HG03439 (cell line): Measurements from ENCODE around the gene GALNT10.

Experiments
- ATAC-seq: cut with Tn5 transposase; IDR thresholded peaks from one replicate; pipeline ENCODE4 v1.9.1; 2021; ENCODE audit warnings: mild to moderate bottlenecking, moderate library complexity; ENCODE audit not compliant: unreplicated experiment

Gene GALNT10

DNA sequence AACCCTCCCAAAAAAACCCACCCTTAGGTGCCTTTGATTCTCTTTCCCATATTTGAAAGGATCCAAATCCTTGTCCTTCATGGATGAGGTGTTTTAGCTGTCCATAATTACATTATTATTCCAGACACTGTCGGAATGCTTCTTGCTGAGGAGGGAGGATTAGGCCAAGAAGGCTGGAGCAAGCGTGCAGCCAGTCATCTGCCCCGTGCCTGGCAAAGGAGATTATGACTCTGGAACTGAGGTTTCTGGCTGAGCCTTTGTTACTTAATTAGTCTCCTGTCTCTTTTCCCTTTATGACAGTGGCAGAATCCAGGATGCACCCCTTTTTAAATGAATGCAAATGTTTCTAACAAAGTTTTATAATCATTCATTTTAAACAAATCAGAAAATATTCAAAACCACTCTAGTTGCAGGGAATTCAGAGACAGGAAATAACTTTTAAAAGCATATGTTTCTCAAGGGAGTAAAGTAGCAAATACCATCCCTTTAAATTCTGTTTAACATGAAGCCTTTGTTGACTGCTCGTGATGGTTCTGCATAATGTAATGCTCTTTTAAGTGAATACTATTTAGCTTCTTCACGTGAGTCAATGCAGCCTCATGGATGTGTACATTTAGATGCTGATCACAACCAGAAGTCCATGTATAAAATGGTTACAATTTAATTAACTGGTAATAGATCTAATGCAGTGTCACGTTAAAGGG, 69.8 kb downstream of the GALNT10 start:
- ATAC-seq, result no peak

DNA sequence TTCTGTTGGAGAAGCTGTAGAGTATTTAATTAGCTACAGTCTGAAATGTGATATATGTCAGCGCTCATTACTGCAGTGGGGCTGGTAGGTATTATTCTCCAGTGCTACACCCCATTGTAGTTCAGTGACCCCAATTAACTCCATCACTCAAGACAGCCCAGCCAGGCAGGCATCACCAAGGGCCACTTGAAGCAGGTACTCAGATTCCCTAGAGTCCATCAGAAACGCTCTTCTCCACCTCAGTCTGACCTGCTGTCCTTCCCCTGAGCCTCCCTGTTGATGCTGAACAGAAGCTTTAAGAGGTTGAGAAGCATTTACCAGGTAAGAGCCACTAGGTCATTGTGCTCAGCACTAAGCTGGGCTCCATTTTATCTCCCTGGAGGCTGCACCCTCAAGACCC, 71.8 kb downstream of the GALNT10 start:
- ATAC-seq, result no peak

DNA sequence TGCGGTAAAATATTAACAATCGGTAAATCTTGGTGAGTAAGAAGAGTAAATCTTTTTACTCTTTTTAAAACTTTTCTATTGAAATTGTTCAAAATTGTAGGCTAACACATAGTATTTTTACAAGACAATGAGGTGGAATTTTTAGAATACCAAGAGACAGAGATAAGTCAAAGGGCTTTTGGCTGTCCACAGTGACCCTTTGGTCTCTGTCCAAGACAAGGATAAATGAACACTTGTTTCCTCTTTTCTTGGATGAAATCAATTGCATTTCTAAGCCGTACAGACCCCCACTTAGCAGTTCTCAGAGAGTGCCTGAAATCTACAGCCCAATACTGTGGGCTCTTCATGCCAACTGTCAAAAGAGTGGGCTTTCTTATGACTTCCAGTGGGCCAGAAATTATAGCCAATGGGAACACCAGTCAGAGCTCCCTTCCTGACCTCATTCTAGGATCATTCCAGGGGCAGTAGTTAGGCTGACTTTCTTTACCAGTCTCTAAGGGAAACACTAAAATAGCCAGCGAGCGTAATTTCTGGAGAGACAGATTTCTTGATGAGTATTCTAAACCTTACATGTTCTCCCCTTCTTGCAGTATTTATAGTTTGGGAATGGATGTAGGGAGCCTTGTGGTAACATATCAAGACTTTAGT, 74.1 kb downstream of the GALNT10 start:
- ATAC-seq, result no peak

DNA sequence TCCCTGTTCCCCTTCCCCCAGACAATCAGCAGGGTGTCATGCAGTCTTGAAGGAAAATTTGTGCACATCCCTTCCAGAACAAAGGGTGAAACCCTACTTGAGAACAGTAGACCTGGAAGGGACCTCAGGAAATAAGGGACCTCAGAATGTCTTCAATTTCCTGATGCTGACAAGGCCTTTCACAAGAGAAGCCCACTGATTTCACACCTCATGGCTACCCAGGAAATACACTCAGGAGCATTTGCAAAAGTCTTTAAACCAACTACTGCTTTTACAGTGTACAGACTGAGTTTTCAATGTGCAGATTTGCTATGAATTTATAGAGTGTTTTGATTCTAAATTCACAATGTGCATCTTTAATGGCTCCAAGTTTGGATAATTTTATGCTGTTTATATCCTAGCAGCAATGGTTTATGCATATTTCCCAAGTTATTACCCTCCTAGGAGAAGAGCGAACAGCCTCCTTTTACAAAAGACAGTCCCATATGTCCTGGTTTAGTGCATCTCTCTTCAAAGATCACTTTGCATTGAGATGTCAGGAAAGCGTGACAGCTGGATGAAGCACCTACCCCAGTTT, 74.8 kb downstream of the GALNT10 start:
- ATAC-seq, result no peak

DNA sequence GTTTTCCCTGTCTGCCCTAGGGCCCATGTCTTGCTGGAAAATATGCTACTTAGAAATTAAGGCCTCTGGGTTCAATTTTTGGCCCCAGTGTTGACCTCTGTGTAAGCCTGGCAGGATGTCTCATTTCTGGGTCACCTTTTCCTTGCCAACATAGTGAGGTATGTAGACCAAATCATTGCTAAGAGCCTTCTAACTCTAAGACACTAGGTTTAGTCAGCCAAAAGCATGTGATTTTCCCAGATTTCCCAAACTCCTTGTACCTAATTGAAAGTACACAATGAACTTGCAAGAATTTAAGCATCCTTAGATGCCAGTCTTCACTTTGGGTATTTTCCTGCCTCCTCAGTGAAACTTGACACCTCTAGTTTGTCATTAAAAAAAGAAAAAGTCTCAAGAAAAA, 77.0 kb downstream of the GALNT10 start:
- ATAC-seq, result no peak

DNA sequence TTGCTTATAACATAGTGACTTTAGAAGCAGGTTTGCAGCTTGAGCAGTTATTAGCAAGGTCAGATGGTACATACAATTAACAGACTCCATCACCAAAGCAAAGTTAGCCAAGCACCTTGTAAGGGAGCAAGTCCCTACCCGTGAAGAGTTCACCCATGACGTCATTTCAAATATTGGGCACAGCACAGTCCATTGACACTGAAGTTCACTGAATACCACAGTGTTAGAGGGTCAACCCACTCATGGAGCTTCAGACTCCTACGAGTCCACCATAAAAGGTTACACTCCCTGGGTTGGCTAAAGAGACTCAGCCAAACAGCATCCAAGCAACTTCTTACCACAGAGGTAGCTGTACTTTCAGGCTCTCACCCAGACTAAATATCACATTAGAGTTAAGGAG, 77.5 kb downstream of the GALNT10 start:
- ATAC-seq, result no peak

DNA sequence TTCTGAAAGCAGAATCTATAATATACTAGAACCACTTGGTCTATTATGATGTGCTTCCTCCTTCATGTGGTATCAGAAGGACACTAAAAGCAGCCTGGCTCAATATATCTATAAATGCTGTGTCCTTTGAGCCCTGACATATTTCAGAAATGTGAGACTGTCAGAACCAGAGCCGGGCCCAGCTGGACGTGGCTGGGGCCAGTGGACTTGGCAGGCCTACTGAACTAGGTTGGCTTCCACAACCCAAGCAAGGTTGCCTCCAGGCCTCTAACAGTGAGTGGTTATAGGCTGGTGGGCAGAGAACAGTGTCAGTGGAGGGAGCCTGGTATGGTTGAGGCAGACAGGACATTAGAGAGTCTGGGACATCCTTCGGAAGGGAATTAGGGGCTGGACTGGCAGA, 78.9 kb downstream of the GALNT10 start:
- ATAC-seq, result no peak

DNA sequence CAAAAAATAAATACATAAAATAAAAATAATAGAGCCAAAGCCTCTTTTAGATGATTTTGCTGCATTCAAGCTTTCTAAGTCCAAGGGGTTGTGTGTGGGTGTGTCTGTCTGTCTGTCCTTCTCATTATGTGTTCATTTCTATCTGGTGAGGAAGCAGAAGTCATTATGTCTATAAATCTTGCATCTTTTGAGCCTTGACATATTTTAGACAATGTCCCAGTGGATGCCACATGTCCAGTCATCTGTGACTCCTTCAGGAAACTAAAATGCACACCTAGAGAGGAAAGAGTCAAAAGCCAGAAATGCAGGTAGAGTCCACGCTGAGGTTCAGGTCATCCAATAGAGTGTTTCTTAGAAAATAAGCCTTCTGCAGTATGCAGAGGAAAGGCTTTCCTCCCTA, 80.9 kb downstream of the GALNT10 start:
- no peak for ATAC-seq

DNA sequence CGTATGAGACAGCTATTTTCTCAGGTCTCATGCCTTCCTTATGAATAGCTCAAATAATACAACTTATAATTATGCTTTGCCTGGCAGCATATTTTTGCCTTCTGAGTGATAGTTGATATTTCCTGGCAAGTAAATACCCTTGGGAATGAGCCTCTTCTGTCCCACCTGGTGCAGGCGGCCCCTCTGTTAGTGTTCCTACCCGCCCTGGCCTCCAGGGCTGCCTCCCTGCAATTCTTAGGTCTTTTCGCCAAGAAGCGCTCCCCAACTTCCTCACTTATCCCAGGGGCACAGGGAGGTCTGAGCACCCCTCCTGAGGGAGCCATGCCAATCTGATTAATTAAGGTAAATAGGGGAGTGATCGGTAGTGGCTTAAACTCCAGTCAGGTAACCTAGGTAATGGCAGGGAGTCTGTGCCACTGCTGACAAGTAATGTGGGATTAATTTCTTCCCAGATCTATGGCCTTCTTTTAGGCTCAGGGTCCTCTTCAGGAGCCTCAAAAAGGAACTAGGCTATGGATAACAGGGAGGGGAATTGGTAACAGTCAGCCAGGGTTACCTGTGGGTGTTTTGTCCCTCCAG, 81.5 kb downstream of the GALNT10 start:
- no peak for ATAC-seq

DNA sequence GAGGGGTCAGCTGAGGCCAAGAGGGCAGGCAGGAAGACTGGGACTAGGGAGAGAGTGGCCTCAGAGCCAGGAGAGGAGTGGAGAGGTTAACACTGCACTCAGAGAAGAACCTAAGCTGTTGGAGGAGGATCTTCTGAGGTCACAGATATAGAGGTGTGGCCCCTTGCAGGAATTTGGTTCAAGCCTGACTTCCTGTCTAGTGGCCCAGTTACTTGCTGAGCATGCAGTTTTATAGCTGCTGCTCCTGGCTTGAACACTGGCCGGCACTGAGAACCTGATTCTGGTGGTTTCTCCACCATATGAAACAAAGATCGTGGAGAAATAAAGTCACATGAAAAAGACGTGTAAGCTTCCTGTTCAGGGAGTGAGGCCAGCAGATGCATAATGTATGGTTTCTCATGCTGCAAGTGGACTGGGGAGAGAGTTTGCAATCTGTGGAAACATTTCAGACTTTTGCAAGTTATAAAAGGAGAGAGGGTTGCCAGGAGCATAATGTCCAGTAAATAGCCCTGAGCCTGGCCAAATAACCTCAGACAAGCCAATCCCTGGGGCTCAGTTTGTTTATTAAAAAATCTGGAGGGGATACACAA, 82.6 kb downstream of the GALNT10 start:
- no peak for ATAC-seq

DNA sequence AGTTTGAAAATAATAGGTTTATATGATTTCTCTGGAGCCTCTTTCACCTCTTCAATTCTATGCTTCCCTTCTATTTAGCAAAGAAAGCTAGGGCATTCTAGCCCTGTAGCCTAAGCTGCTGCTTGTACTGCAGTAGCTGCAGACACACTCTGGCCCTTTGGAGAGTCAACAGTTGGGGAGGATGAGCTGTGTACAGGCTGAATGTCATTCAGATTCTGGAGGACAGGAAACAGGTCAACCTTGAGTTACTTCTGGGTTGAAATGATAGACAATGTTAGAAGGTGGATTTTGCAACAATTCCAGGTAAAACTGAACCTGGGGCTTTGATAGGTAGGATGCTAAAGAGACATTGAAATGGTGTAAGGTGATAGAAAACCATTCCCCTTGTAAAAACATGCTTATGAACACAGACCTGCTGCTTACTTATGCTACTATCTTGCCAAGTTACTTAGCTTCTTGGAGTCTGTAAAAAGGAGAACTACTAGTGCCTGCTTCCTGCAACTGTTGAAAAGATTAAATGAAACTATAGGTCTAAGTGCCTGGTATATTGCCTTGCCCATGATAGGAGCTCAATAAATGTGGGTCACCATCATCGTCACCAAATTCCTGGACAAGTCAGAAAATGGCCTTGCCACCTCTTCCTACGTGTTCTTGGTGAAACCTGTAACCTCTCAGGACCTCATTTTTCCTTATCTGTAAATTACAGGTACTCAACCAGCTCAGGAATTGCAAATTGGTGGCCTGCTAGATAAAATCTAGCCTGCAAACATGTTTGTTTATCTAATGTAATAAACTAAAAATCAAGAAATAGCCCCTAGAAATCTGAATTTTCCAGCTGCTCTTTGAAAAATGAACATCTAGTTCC, 83.7 kb downstream of the GALNT10 start:
- no peak for ATAC-seq

DNA sequence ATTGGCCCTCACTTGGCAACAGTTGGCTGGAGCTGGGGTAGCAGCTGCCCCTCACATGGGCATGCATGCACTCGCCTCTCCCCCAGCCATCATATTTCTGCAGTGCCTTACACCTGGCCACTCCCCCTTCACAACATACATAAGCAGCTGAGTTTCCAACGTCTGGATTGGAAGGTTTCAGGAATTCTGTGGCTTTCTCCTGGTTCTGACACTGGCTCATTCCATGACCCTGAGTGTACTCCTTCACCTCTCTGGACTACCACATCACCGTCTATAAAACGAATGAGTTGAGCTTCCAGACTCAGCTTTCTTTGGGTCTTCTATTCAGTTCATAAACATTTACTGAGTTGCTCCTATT, 84.3 kb downstream of the GALNT10 start:
- ATAC-seq, result no peak

DNA sequence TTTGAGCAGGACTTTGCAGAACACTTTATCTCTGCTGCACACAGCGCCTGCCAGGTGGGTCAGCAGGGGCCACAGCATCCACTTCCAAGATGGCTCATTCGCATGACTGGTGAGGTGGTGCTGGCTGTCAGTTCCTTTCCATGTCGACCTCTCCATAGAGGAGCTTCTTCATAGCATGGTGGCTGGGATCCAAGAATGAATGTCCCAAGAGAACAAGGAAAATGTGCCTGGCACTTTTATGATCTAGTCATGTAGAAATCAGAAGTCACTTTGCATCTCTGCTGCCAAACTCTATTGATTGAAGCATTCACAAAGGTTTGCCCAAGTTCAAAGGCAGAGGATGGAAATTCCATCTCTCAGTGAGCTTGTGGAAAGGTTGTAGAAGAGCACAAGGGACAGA, 85.0 kb downstream of the GALNT10 start:
- ATAC-seq, result no peak

DNA sequence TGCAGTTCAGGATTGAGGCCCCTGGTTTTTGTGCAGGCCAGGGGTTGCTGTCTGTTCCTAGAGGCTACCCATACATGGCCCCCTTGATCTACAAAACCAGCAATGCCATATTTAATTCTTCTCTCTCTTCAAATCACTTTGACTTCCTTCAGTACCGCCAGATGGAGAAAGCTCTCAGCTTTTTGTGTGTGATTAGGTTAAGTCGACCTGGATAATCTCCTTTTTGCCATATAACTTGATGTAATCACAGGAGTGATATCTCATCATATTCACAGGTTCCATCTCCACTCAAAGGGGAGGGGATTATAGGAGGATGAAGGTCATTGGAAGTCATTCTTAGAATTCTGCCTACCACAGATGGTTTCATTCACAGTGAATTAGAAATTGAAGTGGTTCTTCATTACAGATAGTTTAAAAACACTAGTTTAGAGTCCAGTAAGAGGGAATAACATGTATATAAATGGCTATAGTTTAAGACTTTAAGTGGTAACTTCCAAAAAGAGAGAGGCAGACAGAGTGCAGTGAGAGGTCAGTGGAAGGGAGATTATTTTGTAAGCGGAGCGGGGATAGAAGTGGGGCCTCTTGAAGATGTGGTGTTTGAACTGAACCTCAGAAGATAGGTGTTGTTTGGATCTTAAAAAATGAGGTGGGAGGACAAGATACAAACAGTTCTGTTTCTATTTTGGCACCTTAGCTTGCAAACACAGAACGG, 85.9 kb downstream of the GALNT10 start:
- ATAC-seq, result no peak

DNA sequence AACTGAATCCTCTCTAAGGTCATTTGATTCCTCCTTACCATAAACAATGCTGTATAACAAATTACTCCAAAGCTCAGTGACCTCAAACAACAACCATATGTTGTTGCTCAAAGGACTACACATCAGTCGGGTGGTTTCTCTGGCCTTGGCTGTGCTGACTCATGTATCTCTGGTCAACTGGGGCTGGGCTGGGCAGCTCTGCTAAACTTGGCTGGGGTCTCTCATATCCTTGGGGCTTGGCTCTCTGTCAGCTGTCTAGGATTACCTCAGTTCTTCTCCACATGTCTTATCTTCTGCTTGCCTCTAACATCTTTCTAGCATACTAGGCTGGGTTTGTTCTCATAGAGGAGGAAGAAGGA, 86.4 kb downstream of the GALNT10 start:
- ATAC-seq, result no peak

DNA sequence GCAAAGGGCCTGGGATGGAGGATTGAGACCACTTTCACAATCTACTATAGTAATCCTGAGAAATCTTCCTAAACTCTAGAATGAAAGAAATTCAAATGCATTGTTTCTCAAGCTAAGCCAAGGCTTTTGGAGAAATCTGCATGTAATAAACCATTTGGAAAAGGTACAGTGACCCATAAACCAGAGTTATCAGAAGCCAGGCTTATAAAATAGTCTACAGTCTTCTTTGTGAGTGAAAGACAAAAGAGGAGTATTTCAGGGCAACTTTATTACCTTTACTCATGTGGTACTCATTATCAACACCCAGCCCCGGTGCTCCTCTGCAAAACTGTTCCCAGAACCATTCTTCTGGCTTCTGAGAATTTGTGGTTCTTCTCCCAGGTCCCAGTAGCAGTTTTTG, 87.0 kb downstream of the GALNT10 start:
- ATAC-seq, result no peak

DNA sequence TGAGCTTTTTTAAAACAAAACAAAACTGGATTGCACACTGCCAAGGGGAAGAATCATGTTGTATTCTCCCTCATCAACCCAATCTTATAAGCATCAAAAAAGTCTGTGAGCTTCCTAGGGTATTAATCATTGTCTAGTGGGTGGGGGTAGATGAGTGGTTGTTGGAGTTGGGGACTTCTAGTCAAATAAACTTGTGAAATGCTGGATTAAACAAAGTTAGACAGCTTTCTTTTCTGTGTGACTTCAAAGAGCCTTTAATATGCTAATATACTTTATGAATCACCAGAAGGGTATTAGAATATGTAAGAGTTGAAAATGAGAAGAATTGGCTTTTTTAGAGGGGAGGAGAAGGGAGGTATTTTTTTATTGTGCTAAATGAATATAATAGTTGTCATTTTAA, 87.7 kb downstream of the GALNT10 start:
- no peak for ATAC-seq

DNA sequence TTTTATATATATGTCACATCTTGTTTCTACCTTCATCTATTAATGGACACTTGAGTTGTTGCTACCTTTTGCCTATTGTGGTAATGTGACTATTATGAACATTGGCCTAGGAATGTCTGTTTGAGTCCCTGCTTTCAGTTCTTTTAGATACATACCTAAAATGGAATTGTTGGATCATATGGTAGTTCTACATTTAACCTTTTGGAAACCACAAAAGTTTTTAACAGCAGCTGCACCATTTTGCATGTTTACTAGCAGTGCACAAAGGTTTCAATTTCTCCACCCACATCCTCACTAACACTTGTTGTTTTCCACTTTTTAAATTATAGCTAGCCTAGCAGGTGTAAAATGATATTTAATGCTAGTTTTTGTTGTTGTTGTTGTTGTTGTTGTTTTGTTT, 88.4 kb downstream of the GALNT10 start:
- ATAC-seq, result peak; percentile 55

DNA sequence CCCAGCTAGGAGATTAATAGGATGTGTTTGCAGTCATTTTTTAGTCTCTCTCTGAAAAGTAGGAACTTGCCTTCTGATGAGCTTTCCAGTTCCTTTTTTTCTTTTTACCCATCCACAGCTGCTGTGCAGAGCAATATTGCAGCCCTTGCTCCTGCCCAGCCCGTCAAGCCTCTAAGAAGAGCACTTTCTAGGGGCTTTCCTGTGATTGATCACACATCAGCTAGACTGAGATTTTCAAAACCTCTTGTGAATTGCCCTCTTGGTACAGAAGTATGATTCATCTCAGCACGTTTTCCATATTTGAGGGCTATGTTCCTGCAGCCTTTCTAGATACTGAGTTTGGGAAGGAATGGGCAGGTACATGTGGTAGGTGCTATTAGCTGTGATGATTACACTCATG, 93.9 kb downstream of the GALNT10 start:
- ATAC-seq, result peak; percentile 85

DNA sequence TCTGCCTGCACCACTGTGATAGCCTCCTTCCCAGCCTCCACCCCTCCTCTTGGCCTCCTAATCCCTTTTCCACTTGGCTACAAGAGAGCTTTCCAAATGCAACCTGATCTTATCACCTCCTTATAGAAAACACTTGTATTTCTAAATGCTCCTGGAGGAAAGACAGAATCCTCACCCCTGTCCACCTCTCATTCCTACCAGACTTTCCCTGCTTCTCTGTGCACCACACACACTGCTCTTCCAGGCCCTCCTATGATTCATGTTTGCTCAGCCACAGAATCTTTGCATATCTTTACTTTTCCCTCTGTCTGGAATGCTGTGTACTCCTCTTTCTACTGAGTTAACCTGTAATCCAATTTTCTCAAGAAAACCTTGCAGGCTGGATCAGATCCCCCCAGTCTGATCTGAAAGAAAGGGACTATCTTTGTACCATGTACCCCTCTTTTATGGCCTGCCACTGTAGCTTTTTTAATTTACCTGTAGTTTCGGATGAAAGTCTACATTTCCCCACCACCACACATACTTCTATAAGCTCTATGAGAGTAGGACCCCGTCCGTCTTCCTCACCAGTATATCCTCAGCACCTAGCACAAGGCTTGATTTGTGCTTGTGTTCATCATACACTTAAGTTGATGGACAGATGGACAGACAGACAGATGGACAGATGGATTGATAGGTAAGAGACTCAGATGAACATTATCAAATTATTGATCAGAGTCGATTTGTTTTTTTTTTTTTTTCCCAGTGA, 95.3 kb downstream of the GALNT10 start:
- no peak for ATAC-seq
